HG03520 (cell line): Measurements from ENCODE around the gene GRK4.
"Not testable (repeated sequence)": the region's sequence is repeated elsewhere in the genome, so short reads cannot be mapped to it uniquely, and the experiment has no call there.

Source experiments
- ATAC-seq: cut with Tn5 transposase; IDR thresholded peaks from one replicate; pipeline ENCODE4 v1.9.1; 2021; ENCODE audit warnings: mild to moderate bottlenecking, moderate library complexity; ENCODE audit not compliant: unreplicated experiment

GRK4 gene

DNA sequence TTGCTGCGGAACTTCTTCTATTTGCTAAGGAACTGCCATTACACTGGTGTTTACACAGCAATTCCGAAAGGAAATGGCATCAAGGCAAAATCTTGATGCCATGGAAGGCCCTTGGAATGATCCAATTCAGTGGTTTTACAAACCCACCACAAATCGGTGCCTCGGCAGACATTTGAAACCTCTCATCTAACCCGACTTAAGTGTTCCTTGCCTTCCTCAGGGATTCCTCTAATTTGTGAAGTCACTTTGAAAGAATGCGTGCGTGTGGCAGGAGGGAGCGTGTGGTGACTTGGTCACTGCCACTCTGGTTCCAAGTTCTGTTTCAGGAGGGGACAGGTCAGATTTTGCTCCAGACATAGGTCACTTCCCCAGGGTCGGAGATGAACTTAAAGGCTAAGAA, 4.9 kb upstream of the GRK4 start:
- no peak for ATAC-seq

DNA sequence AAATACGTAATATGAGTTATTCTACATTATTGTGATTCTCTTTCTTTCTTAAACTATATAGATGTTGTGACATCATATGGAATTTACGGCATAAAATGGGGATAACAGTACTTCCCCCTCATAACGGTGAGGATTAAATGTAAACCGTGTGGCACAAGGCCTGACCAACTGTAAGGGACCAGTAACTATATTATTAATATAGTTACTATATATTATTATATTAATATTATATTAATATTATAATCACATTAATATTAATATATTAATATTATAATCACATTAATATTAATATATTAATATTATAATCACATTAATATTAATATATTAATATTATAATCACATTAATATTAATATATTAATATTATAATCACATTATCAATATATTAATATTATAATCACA, 2.9 kb upstream of the GRK4 start:
- ATAC-seq, result not testable (repeated sequence)

DNA sequence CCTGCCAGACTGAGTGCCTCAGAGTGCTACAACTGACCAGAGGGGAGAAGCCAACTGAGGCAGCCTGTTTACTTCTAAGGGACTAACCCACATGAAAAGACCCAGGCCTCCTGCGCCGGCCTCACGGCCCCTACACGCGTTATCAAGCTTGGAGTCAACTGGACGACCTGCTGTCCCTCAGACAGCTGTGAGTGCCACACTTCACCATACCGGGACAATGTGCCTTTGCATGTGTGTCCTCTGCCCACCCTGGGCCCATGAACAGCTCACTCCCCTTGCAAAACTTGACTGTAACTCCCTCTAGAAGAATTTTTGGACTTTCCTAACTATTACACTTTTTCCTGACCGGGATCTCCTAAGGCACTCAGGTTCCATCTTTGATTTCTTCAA, 2.0 kb upstream of the GRK4 start:
- ATAC-seq, result no peak

DNA sequence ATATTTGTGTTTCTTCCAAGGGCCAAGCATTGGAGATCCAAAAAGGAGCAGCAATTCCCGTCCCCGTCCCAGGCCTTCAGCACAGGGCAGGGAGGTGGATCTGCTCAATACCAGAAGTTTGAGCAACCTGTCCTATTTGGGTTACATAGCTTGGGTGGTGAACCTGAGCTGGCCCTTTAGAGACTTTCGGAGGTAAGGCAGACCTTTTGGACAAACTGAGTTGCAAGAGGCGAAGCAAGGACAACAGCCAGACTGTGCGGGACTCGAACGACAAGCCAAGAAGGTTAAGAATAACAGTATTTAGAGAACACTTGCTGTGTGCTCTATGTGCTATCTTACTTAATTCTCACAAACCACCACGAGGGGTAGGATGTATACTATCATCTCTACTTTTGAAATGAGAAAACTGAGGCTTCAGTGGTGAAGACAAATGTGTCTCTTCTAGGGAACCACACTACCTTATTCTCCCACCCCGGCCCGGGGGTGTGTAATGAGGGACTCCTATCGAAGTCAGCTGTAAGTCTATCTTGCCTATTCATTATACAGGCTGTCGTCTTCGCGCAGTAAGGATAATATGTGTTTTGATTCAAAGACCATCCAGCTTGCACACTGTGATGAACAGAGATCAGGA, 1.4 kb upstream of the GRK4 start:
- ATAC-seq, result no peak

DNA sequence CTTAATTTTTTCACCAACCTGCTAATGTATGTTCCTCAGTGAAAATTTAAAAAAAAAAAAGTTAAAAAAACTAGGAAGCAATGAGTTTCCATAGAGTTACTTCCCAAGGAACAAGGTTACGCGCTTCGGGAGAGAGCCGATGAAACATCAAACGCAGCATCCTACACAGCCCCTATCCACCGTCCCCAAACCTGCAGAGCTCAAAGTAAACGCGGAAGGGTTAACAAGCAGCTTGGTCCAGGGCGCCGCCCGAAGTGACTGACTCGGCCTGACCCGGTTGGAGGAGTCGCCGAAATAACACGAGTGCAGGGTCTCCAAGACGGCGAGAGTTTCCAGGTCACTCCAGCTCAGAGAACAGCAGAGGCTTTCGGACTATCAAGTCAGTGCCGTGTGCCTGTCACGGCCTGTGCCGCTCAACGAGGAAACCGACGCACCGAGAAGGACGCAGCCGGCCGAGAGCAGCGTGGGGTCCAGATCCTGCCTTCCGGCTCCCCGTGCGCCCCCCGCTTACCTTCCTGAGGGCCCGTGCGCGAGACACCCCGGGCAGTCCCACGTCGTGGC, 677 bp upstream of the GRK4 start:
- ATAC-seq, result peak; percentile 21

DNA sequence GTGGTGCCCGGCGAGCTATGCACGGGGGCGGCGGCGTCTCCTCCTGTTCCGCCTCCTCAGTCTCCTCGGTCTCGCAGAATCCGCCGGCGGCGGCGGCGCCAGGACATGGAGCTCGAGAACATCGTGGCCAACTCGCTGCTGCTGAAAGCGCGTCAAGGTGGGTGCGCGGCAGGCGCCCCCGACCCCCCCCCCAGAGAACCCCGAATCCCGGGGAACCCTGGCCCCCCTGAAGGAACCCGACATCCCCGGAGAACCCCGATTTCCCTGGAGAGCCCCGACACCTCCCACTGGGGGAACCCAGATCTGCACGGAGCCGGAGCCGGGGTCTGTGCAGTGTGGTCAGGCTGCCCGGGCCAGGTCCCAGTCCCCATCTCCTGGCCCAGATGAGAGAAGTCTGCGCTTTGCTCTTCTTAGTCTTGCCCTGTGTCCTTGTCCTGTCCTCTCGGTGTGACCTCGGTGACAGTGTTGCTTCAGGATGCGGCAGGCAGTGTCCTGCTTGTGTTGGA, 648 bp downstream of the GRK4 start:
- peak; percentile 29 for ATAC-seq

DNA sequence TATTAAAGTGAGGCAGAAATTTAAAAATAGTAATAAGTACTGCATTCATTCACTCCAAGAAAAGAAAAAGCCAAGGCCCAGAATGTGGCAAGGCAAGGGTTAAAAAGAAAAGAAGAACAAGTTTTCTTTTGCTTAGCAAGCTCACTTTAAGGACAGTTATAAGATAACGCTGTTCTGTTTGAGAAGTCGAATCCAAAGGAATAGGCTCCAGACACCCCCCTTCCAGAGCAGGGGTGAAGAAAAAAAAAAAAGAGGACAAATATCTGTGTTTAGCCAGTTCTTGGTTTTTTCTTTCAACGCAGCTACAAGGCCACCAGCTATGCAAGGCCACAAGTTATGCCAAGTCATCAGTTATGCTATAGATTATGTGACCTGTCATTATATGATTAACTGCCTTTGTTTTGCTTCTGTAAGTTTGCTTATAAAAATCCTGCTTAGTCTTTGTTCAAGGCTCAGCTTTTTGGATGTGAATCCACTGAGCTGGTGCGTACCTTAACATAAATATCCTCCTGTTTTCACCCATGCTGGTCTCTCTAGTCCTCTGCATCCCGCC, 1.4 kb downstream of the GRK4 start:
- no peak for ATAC-seq

DNA sequence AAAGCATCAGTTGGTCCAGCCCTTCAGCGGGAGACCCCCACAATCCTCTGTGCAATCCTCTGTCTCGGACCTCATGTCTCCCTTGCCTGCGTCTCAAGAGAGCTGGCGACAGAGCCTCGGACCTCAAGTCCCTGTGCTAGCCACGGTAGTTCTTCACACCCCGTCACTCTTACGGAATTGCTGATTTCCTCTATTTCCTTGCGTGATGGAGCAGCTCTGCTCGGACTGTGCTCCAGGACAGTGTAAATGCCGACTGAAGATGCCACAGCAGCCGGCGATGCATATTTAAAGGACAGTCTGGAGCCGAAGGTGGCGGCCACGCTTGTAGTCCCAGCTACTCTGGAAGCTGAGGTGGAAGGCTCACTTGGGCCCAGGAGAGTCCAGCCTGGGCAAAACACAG, 1.9 kb downstream of the GRK4 start:
- no peak for ATAC-seq

DNA sequence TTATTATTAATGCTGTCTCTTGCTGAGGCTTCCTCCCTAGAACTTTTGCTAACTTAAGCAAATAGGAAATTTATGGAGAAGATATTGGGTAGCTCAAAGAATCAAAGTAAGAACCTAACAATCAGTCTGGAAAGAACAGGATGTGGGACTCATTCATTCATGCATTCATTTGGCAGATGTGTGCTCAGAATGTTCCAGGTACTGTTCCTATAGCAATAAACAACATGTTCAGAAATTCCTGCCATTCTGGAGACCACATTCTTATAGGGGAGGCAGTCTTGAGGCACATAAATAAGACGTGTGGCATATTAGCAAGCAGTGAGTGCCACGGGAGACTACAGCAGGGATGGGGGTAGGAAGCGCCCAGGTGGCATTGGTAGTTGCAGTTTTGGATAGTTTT, 5.0 kb downstream of the GRK4 start:
- no peak for ATAC-seq

DNA sequence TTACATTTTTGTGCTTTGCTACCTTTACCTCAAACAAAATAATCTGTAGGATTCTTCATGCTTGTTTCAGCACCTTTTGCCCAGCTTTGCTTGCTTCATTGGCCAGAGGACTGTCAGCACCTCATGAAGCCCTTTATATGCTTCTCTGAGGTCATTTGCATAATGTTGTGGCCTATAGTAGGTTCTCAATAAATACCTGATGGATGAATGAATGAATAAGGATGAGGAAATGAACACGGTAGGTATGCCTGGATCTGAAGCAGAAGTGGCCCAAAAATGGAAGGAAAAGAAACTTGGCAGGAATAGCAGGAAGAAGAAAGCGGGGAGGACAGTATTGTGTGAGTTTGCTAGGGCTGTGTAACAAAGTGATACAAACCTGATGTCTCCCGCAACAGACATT, 7.9 kb downstream of the GRK4 start:
- ATAC-seq, result no peak

DNA sequence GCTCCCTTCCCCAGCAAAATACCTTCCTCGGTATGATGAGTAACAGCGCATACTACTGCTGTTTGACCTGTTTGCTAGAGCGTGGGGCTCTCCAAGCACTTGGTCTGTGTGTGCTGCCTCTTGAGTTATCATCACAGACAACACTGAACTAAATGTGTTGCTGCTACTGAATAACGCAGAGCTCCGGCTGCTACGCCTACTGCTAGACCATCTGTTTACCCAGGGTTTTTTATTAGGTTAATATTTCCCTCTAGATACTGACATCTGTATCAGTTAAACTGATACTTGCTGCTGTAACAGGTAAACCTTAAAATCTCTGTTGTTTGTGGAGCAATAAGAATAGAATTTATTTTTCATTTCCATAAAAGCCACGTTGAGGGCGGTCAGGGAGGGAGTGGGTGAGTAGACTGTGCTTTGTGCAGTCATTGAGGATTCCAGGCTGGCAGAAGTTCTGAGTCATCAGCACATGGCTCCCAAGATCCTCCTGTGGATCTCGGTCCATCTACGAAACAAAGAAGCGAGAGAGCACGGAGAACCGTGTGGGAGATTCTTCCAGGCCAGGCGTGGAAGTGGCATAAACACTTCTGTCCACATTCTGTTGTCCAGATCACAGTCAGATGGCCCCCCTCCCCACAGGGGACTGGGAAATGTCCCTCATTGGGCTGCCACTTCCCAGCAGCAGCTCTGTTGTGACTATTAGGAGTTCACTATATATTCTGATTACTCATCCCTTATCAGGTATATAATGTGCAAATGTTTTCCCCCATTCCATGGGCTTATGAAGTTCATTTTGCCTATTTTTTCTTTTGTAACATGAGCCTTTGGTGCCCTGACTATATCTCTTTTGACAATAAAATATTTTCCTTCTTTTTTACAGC, 14.1 kb downstream of the GRK4 start:
- ATAC-seq, result no peak

DNA sequence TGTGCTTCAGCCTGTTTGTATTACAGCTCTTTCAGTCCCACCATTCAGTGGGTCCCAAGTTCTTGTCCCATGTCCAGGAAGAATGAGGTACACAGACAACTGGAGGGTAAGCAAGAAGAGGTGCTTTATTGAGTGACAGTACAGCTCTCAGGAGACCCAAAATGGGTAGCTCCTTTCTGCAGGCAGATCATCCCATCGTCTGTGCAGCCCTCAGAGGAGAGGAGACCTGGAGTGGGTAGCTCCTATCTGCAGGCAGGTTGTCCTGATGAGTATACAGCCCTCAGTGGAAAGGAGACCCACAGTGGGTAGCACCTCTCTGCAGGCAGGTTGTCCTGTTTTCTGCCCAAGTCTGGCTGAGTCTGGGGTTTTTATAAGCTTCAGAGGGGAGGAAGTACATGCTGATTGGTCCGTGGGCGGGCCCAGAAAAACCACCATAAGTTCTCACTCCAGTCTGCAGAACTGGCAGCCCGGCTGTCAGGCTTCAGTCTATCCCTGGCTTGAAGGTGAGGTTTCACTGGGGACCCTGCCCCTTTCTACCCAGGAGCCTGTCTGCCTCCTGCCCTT, 18.0 kb downstream of the GRK4 start:
- ATAC-seq, result no peak

DNA sequence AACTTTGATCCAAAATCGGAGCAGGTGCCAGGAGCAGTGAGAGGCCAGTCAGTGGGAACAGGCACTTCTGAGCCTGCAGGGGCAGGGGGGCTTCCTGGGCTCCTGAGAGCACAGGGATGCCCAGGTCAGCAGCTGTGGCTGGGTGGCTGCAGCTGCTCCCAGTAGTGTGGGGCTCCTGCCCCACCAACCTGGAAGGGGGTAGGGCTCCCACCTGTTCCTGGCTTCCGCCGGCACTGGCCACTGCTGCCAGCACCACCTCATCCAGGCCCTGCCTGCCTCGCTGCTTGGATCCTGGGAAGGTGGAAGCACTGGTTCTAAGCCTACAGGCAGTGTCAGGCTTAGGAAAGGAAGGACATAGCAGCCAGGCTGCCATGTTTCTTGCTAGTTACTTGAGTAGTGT, 18.6 kb downstream of the GRK4 start:
- no peak for ATAC-seq

DNA sequence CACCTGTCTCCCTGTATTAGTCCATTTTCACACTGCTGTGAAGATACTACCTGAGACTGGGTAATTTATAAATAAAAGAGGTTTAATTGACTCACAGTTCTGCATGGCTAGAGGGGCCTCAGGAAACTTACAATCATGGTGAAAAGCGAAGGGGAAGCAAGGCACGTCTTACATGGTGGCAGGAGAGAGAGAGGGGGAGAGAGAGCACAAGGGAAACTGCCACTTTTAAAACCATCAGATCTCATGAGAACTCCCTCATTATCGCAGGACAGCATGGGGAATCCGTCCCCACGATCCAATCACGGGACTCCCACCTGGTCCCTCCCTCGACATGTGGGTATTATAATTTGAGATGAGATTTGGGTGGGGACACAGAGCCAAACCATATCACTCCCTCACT, 20.3 kb downstream of the GRK4 start:
- not testable (repeated sequence) for ATAC-seq

DNA sequence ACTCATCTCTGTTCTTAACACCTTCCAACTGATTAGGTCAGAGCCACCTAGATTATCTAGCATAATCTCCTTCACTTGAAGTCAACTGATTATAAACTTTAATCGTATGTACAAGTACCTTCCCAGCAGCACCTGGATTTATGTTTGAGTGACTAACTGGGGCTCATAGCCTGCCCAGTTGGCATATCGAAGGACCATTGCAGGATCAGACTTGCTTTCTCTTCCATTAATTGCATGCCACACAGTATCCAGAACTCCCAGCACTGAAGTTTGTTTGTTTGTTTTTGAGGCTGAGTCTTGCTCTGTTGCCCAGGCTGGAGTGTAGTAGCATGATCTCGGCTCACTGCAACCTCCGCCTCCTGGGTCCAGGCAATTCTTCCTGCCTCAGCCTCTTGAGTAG, 27.9 kb downstream of the GRK4 start:
- ATAC-seq, result no peak

DNA sequence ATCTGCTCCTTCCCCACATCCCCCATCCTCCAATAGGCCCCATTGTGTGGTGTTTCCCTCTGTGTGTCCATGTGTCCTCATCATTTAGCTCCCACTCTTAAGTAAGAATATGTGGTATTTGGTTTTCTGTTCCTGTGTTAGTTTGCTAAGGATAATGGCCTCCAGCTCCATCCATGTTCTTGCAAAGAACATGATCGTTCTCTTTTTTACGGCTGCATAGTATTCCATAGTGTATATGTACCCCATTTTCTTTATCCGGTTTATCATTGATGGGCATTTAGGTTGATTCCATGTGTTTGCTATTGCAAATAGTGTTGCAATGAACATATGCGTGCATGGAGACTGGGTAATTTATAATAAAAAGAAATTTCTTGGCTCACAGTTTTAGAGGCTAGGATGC, 31.5 kb downstream of the GRK4 start:
- ATAC-seq, result no peak

DNA sequence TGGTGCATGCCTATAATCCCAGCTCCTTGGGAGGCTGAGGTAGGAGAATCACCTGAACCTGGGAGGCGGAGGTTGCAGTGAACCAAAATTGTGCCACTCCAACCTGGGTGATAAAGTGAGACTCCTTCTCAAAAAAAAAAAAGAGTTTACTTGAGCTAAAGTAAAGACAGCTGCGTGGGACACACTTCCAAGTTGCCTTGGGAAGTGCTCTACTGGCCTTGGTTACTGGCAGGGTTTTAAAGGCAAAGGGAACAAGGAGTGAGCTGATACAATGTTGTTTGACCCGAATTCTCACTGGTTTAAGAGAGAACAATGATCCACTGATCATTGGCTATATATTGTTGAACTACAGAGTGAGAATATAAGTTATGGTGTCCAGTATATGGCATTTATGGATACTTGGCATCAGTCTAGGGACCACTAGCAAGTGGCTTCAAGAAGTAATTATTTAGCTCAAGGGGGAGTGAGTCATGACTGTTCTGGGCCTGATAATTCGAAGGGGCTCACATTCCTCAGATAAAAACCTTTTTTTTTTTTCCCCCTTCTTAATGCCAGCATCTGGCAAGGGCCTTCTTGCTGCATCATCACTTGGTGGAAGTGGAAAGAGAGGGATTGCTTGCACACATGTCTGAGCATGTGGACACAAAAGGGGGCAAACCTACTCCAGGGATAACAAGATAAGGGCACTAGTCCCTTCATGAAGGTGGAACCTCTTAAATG, 32.3 kb downstream of the GRK4 start:
- ATAC-seq, result no peak

DNA sequence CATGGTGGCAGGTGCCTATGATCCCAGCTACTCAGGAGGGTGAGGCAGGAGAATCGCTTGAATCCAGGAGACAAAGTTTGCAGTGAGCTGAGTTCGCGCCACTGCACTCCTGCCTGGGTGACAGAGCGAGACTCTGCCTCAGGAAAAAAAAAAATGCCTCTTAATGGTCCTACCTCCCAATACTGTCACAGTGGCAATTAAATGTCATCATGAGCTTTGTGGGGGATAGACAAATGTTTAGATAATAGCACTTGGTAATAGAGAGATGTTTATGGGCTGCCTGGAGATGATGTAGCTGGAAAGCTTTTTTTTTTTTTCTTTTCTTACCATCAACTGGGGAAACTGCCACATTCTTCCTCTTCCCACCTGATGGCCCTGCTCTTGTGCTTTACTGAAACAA, 33.0 kb downstream of the GRK4 start:
- ATAC-seq, result no peak

DNA sequence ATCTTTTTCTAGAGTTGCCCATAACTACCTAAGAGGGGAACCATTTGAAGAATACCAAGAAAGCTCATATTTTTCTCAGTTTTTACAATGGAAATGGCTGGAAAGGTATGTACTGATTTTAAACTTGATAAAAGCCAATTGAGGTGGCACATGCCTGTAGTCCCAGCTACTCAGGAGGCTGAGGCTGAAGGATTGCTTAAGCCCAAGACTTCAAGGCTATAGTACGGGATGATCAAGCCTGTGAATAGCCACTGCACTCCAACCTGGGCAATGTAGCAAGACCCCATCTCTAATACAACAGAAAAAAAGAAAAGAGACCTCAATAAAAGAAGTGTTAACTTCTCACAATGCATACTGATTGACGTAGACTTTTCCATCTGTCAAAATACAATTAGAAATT, 44.4 kb downstream of the GRK4 start:
- no peak for ATAC-seq

DNA sequence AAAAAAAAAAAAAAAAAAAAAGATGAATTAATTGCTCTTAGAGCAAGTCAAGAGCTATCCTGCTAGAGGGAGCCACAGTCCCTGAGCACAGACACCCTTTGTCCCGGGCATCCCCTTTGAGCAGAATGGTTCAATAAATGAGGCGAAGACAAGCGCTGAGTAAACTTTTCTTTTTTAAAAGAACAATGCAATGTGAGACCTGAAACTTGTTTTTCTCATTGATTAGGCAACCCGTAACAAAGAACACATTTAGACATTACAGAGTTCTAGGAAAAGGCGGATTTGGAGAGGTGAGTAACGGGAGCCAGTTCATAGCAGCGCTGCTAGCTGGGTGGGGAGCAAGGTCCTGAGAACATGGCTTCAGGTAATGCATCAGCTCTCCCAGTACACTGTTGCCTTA, 46.1 kb downstream of the GRK4 start:
- no peak for ATAC-seq

DNA sequence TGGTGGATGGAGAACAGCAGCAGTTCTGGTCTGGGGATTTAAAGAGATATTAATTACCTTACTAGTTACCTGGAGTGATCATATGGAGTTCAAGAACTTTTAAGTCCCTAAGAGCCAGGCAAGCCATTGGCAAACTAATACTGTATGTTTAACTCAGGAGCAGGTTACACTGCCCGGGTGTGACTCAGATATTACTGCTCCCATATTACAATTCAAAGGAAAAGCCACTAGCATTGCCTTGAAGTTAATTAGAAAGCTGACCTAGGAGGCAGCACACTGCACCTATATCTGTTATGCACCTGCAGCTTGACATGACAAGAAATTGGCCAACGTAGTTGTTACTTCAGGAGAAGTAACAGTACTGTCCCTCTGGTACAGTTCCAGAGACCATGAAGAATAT, 47.2 kb downstream of the GRK4 start:
- no peak for ATAC-seq
